MM.1S (cell line): ENCODE data around the gene RTCB.

Experiments
- DNase-seq: peaks from one replicate; pipeline ENCODE4 v3.0.0-alpha.2; 2015
- H2AFZ ChIP-seq: fragments of 300-600 bp; sonication (generic); 2 replicates; pipeline ENCODE4 v1.6.0; 2016; ENCODE audit warnings: antibody characterized with exemption, low read length
- H3F3A ChIP-seq: fragments of 300-600 bp; sonication (generic); 2 replicates; pipeline ENCODE4 v1.6.1; 2016; ENCODE audit warnings: mild to moderate bottlenecking, antibody characterized with exemption, low read length, moderate library complexity, mixed read lengths; ENCODE audit not compliant: insufficient read depth
- H3K27ac ChIP-seq: fragments of 300-600 bp; sonication (generic); 2 replicates; pipeline ENCODE4 v1.5.1; 2016; ENCODE audit warnings: mild to moderate bottlenecking, low read length
- H3K27me3 ChIP-seq: fragments of 300-600 bp; sonication (generic); replicated peaks from 2 replicates; pipeline ENCODE4 v1.6.0; 2016; ENCODE audit warnings: low read length; ENCODE audit not compliant: insufficient read depth
- H3K36me3 ChIP-seq: fragments of 300-600 bp; sonication (generic); replicated peaks from 2 replicates; pipeline ENCODE4 v1.6.1; 2016; ENCODE audit warnings: mild to moderate bottlenecking, low read length, mixed read lengths; ENCODE audit not compliant: insufficient read depth
- H3K4me1 ChIP-seq: fragments of 300-600 bp; sonication (generic); 2 replicates; pipeline ENCODE4 v1.6.1; 2016; ENCODE audit warnings: low read length, mixed read lengths
- H3K4me2 ChIP-seq: fragments of 300-600 bp; sonication (generic); 2 replicates; pipeline ENCODE4 v1.6.0; 2016; ENCODE audit warnings: low read depth, low read length
- H3K4me3 ChIP-seq: fragments of 300-600 bp; sonication (generic); 2 replicates; pipeline ENCODE4 v1.5.1; 2016; ENCODE audit warnings: low read length, mixed read lengths
- H3K79me2 ChIP-seq: fragments of 300-600 bp; sonication (generic); 2 replicates; pipeline ENCODE4 v1.6.1; 2016; ENCODE audit warnings: mixed run types, low read length, mixed read lengths
- H3K9ac ChIP-seq: fragments of 300-600 bp; sonication (generic); 2 replicates; pipeline ENCODE4 v1.6.1; 2016; ENCODE audit warnings: low read length, mixed read lengths
- H3K9me2 ChIP-seq: fragments of 300-600 bp; sonication (generic); replicated peaks from 2 replicates; pipeline ENCODE4 v1.6.1; 2016; ENCODE audit warnings: mild to moderate bottlenecking, low read length, mixed read lengths; ENCODE audit not compliant: insufficient read depth
- H3K9me3 ChIP-seq: fragments of 300-600 bp; sonication (generic); replicated peaks from 2 replicates; pipeline ENCODE4 v1.6.1; 2016; ENCODE audit warnings: mild to moderate bottlenecking, low read length, mixed read lengths; ENCODE audit not compliant: insufficient read depth
- H4K20me1 ChIP-seq: fragments of 300-600 bp; sonication (generic); 2 replicates; pipeline ENCODE4 v1.6.1; 2016; ENCODE audit warnings: mild to moderate bottlenecking, low read length, moderate library complexity, mixed read lengths; ENCODE audit not compliant: insufficient read depth
- CTCF ChIP-seq: fragments of 300-600 bp; sonication (generic); IDR thresholded peaks from 2 replicates; pipeline ENCODE4 v1.5.1; 2016; ENCODE audit warnings: antibody characterized with exemption, low read length, mixed read lengths
- EZH2 ChIP-seq: fragments of 300-600 bp; sonication (generic); optimal IDR thresholded peaks from 2 replicates; pipeline ENCODE3; 2017; ENCODE audit warnings: low read depth, mild to moderate bottlenecking, antibody characterized with exemption, low read length, mixed read lengths
- EZH2phosphoT487 ChIP-seq: fragments of 300-600 bp; sonication (generic); IDR thresholded peaks from 2 replicates; pipeline ENCODE4 v1.6.1; 2018; ENCODE audit warnings: antibody characterized with exemption, low read length

RTCB gene

GRCh38 chr22:32446321-32446720 lies 34.3 kb upstream of the RTCB start:
- no peak for DNase-seq

GRCh38 chr22:32444068-32444467 lies 32.0 kb upstream of the RTCB start:
- H2AFZ ChIP-seq, result no peak overlapping the region
- H3K9me2 ChIP-seq, result no peaks in the 10 kb centered on the region
- H3K79me2 ChIP-seq, result no peaks in the 10 kb centered on the region
- H4K20me1 ChIP-seq, result no peaks in the 10 kb centered on the region
- TF ChIP-seq EZH2 (no peak), CTCF (peak; percentile 65)
- H3K9ac ChIP-seq, result no peak overlapping the region
- H3K4me1 ChIP-seq, result no peaks in the 10 kb centered on the region
- H3K27ac ChIP-seq, result no peak overlapping the region
- H3K27me3 ChIP-seq, result no peaks in the 10 kb centered on the region
- H3K36me3 ChIP-seq, result no peaks in the 10 kb centered on the region
- H3K4me3 ChIP-seq, result no peak overlapping the region
- no peak overlapping the region for H3K4me2 ChIP-seq
- H3F3A ChIP-seq, result no peaks in the 10 kb centered on the region
- no peaks in the 10 kb centered on the region for H3K9me3 ChIP-seq
- DNase-seq, result peak; percentile 71

More at GRCh38 chr22:32446321-32446720, 34.3 kb upstream of the RTCB start:
- H3K4me2 ChIP-seq, result no peak overlapping the region
- H3K27ac ChIP-seq, result no peak overlapping the region
- no peaks in the 10 kb centered on the region for H3K36me3 ChIP-seq
- no peaks in the 10 kb centered on the region for H3K9me3 ChIP-seq
- no peak overlapping the region for H2AFZ ChIP-seq
- no peak overlapping the region for H3K9ac ChIP-seq
- no peaks in the 10 kb centered on the region for H3K9me2 ChIP-seq
- H3K4me3 ChIP-seq, result no peak overlapping the region
- no peaks in the 10 kb centered on the region for H3K27me3 ChIP-seq
- no peaks in the 10 kb centered on the region for H4K20me1 ChIP-seq
- no peaks in the 10 kb centered on the region for H3F3A ChIP-seq
- TF ChIP-seq EZH2 (no peak), EZH2phosphoT487 (no peak), CTCF (no peak)
- no peaks in the 10 kb centered on the region for H3K4me1 ChIP-seq
- H3K79me2 ChIP-seq, result no peaks in the 10 kb centered on the region

GRCh38 chr22:32430352-32430751 lies 18.3 kb upstream of the RTCB start:
- no peak overlapping the region for H3K4me3 ChIP-seq
- H3K27ac ChIP-seq, result no peak overlapping the region
- H3F3A ChIP-seq, result no peaks in the 10 kb centered on the region
- no peaks in the 10 kb centered on the region for H3K9me2 ChIP-seq
- H3K9me3 ChIP-seq, result no peaks in the 10 kb centered on the region
- no peaks in the 10 kb centered on the region for H3K79me2 ChIP-seq
- H3K4me2 ChIP-seq, result no peak overlapping the region
- DNase-seq, result no peak
- no peak overlapping the region for H2AFZ ChIP-seq
- no peaks in the 10 kb centered on the region; the same call in 1 of the 2 replicates for H3K27me3 ChIP-seq
- no peak overlapping the region for H3K9ac ChIP-seq
- H4K20me1 ChIP-seq, result no peaks in the 10 kb centered on the region
- no peaks in the 10 kb centered on the region for H3K4me1 ChIP-seq
- TF ChIP-seq EZH2phosphoT487 (no peak), EZH2 (no peak), CTCF (no peak)
- no peaks in the 10 kb centered on the region for H3K36me3 ChIP-seq

- Histone ChIP-seq H2AFZ (no peak overlapping the region), H3K36me3 (no peaks in the 10 kb centered on the region), H3K9ac (no peak overlapping the region), H4K20me1 (no peaks in the 10 kb centered on the region), H3K9me3 (no peaks in the 10 kb centered on the region), H3K4me1 (no peaks in the 10 kb centered on the region), H3K4me3 (no peak overlapping the region), H3K27ac (no peak overlapping the region), H3K4me2 (no peak overlapping the region), H3F3A (no peaks in the 10 kb centered on the region), H3K79me2 (no peaks in the 10 kb centered on the region), H3K9me2 (no peaks in the 10 kb centered on the region), H3K27me3 (no peaks in the 10 kb centered on the region)
- DNase-seq, result no peak
- TF ChIP-seq EZH2 (no peak), EZH2phosphoT487 (no peak), CTCF (no peak)
Measured at GRCh38 chr22:32426881-32427280, 14.8 kb upstream of the RTCB start.
